BJ (cell line): ENCODE measurements around the gene ISOC2. TPM values are rescaled to one million over a fixed set of nuclear protein-coding genes. Genes with fewer than 3 reads are reported as not detected.
A peak's percentile ranks its signal among the peaks of the same experiment; 100 is the strongest.

Source experiments
- CTCF ChIA-PET: fragments of 350-600 bp; formaldehyde crosslinking; extraction: SDS; loops from one replicate; lab custom pipeline; 2021; ENCODE audit warnings: antibody characterized with exemption, inconsistent platforms; lab: Yijun Ruan, JAX
- POLR2A ChIA-PET: fragments of 300-600 bp; sonication (Branson Sonifier 250); formaldehyde crosslinking; extraction: SDS; loops from one replicate; lab custom pipeline; 2021; ENCODE audit warnings: antibody characterized with exemption; lab: Charles Lee
- DNase-seq: peaks from one replicate; pipeline ENCODE4 v3.0.0-alpha.2; 2011; ENCODE audit warnings: low read depth
- H3K27me3 ChIP-seq: 2 replicates; pipeline ENCODE4 v1.6.0; 2011; ENCODE audit warnings: low read length; ENCODE audit not compliant: control insufficient read depth, insufficient read depth
- H3K36me3 ChIP-seq: 2 replicates; pipeline ENCODE4 v1.5.1; 2011; ENCODE audit warnings: low read length; ENCODE audit not compliant: control insufficient read depth, insufficient read depth
- H3K4me3 ChIP-seq: 2 replicates; pipeline ENCODE4 v1.5.1; 2011; ENCODE audit warnings: low read depth, mild to moderate bottlenecking, control low read depth, low read length
- polyA plus RNA-seq: library from polyadenylated mRNA; depleted of rRNA; stranded (reverse); fragments of >200 nt; gene quantifications from 2 replicates; pipeline ENCODE4 v1.2.3, GENCODE V29; 2011
- TF ChIP-seq, protein P1 (sequence below): IDR thresholded peaks from 2 replicates; pipeline ENCODE4 v1.5.1; 2011; ENCODE audit warnings: low read depth, mild to moderate bottlenecking, control low read depth, inconsistent platforms, low read length, moderate library complexity; ENCODE audit not compliant: insufficient read depth

ISOC2 gene
- polyA plus RNA-seq, 1 experiment, result 123 TPM

DNA sequence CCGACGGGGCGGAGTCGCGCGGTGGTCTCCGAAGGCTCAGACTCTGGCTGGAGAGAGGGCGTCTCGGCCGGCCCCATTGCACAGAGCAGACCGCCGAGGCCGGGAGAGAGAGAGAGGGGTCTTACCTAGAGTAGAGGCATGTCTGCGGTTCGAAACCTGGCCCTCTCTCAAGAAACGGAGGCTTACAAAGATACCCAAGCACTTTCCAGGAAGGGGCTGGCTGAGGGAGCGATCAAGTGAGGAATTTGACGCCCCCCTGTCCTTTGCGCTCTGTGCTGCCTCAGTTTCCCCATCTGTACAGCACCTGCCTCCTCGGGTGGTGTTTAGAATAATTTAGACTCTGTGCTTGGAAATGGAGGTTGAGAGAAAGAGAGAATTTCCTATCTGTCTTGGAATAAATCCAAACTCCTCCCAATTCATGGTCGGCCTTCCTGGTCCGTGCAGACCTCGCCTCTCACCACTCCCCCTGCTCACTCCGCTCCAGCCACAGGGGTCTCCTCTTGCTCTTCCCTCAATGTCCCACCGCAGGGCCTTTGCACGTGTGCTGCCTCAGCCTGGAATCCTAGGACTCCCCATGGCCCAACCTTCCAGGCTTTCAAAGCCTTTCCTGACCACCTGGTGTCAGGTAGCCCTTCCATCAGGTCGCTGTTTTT lies 658 bp upstream of the ISOC2 start:
- POLR2A ChIA-PET, result interaction anchor here (0.6 to 0.8 kb wide), 2 partner anchors 13 to 138 kb away, joined by 3 to 9 read pairs; partner anchors contain the start of gene ZNF524
- H3K4me3 ChIP-seq, result peak overlapping the region; percentile 55
- TF ChIP-seq, protein P1, sequence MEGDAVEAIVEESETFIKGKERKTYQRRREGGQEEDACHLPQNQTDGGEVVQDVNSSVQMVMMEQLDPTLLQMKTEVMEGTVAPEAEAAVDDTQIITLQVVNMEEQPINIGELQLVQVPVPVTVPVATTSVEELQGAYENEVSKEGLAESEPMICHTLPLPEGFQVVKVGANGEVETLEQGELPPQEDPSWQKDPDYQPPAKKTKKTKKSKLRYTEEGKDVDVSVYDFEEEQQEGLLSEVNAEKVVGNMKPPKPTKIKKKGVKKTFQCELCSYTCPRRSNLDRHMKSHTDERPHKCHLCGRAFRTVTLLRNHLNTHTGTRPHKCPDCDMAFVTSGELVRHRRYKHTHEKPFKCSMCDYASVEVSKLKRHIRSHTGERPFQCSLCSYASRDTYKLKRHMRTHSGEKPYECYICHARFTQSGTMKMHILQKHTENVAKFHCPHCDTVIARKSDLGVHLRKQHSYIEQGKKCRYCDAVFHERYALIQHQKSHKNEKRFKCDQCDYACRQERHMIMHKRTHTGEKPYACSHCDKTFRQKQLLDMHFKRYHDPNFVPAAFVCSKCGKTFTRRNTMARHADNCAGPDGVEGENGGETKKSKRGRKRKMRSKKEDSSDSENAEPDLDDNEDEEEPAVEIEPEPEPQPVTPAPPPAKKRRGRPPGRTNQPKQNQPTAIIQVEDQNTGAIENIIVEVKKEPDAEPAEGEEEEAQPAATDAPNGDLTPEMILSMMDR, result no peak
- DNase-seq, result no peak
- no peaks in the 10 kb centered on the region for H3K27me3 ChIP-seq
- CTCF ChIA-PET, result interaction anchor here (0.6 to 1.1 kb wide), 5 partner anchors 9 to 112 kb away, joined by 3 to 6 read pairs (median 3); no protein-coding TSS in a partner anchor
- H3K36me3 ChIP-seq, result no peaks in the 10 kb centered on the region

DNA sequence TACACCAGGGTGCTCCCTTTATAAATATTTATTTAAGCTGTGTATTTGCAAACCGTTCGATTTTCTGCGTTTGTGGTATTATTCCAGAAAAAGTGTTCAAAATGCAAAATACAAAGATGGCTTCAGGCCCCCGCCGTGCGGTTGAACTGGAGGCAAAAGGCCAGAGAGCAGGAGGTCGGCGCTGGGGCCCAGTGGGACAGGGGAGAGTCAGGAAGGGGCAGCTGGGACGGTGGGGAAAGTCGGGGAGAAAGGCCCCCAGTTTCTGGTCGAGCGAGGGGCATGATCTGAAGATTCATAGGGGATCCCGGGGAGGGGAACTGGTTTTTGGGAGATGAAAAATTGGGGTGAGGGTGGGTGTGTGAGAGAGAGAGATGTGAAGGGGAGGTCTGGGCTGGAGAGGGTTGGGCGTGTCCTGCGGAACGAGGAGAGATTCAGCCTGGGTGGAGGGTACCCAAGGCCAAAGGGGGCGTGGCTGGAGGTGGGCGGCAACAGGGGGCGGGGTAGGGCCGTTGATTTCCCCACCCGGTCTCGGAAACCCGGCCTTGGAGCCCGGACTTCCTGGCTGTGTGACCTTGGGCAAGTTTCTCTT lies 678 bp downstream of the ISOC2 start:
- ChIA-PET POLR2A (no interaction called here), CTCF (interaction anchor here (1.1 to 3.3 kb wide), 3 partner anchors 16 to 43 kb away, joined by 3 to 14 read pairs (median 4); partner anchors contain the start of gene ZNF628)
- Histone ChIP-seq H3K27me3 (no peaks in the 10 kb centered on the region), H3K4me3 (peak overlapping the region; percentile 67), H3K36me3 (peaks cover 1% of the 10 kb centered on the region; the same call in 1 of the 2 replicates)
- DNase-seq, result peak; percentile 34
- TF ChIP-seq, protein P1, result no peak

DNA sequence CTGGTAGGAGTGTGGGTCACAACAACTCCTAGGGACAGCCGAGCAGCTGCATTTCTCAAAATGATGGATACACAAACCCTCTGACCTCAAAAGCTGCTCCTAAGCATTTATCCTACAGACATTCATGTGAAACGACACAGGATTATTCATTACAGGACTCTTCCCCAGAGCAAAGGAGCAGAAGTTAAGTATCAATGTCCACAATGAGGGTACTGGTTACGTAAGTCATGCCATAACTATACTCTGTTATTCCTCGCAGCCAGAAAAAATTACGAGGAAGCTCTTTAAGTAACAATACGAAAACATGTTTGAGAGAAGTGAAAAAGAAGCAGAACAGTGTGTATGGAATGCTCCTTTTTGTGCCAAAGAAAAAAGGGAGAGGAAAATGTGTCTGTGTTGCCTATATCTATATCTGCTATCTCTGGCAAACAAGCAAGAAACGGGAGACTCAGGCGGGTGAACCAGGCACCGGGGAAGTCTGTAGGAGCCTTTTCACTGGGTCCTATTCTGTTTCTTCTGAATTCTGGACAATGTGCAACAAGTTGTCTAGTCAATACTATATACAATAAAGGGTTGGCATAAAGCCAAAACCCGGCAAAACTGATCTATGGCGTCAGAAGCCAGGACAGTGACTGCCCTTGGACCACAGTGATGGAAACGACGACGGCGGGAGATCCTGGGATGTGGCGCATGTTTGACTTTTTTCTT lies 1.3 kb downstream of the ISOC2 start:
- Histone ChIP-seq H3K36me3 (peaks cover 3% of the 10 kb centered on the region), H3K27me3 (no peaks in the 10 kb centered on the region), H3K4me3 (peak overlapping the region; percentile 67)
- TF ChIP-seq, protein P1, result no peak
- POLR2A ChIA-PET, result no interaction called here
- DNase-seq, result no peak
- CTCF ChIA-PET, result interaction anchor here (1.1 to 3.3 kb wide), 5 partner anchors 8 to 319 kb away, joined by 3 to 14 read pairs (median 7); partner anchors contain the start of gene ZNF628

- POLR2A ChIA-PET, result no interaction called here
- TF ChIP-seq, protein P1, result no peak
- CTCF ChIA-PET, result interaction anchor here (1.1 to 3.3 kb wide), 6 partner anchors 9 to 318 kb away, joined by 3 to 14 read pairs (median 6); partner anchors contain the start of gene ZNF628
- peaks cover 3% of the 10 kb centered on the region for H3K36me3 ChIP-seq
- no peak overlapping the region for H3K4me3 ChIP-seq
- H3K27me3 ChIP-seq, result no peaks in the 10 kb centered on the region
- DNase-seq, result no peak
These were observed 1.9 kb downstream of the ISOC2 start for GRCh38 chr19:55459551-55459949.
